Hepatic stellate cell (primary cell): ENCODE measurements around the gene CSNK2A3.
"Not testable (repeated sequence)": the region's sequence is repeated elsewhere in the genome, so short reads cannot be mapped to it uniquely, and the experiment has no call there.

Experiments
- DNase-seq: peaks from one replicate; pipeline ENCODE4 v3.0.0; 2011; ENCODE audit warnings: low spot score

The CSNK2A3 gene

DNA sequence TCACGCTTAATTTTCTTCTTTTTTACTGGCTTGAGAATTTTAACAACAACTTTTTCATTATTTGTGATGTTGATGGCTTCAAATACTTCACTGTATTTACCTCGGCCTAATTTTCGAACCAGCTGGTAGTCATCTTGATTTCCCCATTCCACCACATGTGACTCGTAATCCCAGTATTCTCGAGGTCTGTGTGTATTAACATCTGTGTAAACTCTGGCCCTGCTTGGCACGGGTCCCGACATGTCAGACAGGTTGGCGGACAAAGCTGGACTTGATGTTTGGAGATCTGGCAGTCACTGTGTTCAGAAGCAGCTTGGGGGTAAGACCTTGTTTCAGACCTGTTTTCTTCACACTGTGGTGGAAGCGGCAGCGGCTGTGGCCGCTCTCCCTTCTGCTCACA lies at the start of gene CSNK2A3:
TSS of gene CSNK2A3 (minus strand) at position 373 of the 400 bp plus-strand sequence. CDS start at position 242, 131 bp downstream.
- not testable (repeated sequence) for DNase-seq

DNA sequence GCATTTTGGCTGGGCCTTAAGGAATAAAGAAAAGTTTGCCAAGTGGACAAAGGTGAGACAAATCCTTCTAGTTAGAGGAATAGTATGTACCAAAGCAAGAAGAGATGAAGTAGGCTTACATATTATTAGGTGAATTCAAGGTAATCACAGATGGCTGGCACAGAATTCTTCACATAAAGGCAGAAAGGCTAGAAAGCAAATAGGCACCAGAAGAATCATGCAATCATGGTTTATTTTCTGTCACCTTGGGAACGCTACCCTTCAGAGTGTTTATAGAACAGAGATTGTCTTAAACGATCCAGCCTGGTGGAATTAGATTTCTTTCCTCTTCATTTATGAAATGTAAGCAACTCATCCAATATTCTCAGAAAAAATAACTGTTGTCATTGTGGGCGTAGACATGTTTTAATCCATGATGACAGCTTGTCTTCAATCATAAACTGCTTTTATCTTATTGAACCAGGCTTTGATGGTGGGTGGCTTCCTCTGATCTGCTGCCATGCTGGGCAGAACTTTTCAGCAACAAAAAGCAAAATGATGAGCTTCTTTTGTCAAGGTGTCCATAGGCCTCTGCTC lies 49.0 kb upstream of the CSNK2A3 start:
- DNase-seq: no peak

DNA sequence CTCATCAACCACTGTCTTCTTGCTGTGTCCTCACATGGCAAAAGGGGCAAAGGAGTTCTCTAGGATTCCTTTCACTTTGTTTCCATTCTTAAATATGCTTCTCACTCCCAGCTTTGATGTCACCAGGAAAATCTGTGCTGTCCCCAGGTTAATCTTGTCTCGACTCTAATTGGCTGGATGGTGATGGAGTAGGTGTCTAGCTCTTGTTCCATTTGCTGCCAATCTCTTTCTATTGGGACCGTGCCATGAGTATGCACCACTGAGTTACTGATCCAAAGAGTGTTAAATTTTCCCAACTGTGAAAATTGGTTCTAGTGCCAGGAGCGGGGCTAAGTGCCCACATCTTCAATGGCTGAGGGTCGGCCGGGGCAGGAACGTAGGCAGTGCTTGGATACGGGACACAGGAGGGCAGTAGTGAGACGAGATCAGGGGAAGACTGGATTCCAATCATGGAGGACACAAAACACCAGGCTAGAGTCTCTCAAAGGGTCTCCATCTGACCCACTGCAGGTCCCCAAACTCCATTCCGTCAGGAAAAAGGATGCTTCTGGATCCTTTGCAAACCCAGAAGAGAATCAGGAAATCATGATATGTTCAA lies 47.7 kb upstream of the CSNK2A3 start:
- DNase-seq: no peak

DNA sequence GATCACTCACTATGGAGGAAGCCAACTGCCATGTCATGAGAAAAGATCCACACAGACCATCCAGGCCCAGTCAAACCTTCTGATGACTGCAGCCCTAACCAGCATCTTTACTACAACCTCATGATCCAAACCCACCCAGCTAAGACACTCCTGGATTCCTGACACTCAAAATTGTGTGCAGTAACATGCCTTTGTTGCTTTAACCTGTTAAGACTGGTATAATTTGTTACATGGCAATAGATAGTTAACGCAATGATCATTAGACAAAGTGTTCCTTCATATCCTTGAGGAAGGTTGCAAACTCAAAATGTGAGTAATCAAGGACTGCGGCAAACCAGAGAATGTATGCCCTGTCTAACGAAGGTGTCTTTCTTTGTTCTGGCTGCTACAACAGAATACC lies 47.1 kb upstream of the CSNK2A3 start:
- DNase-seq: no peak

DNA sequence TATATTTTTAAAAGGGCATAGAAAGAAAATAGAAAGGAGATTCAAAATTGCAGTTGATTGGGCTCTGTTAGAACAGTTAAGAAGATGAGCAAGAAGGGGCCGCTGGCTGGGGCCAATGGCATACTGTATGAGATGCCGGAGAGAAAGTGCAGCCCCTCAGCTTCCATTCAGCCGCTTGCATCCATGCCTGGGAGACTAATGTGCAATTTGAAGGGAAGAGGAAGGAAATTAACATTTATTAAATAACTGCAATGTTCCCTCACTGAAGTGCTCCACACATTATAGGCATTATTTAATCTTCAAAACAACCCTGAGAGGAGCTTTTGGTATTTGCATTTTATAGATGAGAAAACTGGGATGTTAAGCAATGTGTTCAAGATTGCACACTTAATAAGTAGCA lies 44.7 kb upstream of the CSNK2A3 start:
- DNase-seq: no peak

DNA sequence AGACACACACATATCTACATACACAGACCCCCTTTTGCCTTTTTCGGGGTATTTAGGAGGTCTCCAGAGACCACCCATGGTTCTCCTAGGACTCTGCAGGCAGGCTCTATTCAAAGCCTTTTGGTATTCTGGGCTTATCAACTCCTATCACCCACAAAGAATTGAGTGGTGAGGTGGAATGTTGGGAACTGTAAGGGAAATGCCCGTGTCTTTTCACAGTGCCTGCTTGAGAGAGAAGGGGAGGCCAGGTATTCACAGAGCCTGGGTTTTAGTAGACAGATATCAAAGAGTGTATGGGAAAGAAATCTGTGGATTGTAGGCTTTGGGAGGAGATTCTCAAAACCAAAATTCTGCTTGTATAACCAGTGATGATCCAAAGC lies 44.0 kb upstream of the CSNK2A3 start:
- no peak for DNase-seq

DNA sequence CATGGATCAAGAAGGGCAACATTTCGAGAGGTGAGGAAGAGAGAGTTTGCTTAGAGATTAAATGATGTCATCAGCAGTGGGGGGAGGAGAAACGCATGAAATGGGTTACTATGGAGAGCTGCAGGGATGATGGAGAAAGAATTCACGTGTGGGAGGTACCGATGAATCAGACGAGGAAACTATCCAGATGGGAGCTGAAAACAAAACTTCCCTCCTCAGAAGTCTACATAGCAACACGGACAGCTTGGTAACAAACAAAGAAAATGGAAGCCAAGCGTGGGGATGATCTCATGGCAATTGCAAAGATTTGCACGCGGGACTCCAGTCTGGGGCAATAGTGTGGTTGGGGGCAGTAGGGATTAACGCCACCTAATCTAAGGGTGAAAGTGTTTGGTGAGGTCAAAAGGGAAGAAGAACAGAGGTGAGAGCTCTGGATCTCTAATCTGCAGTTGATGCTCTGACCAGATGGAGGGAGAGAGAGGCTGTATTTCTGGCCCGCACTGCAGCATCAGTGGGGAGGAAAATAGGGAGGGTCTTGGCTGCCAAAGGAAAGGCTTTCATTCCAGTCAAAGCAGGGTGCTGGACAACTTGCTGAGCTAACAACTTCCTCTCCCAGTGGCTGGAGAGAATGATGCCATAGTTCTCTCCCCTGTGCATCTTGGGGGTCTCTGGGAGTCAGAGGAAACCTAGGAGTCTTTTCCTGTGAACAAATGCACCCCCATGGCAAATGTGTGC lies 43.4 kb upstream of the CSNK2A3 start:
- peak; percentile 17 for DNase-seq

DNA sequence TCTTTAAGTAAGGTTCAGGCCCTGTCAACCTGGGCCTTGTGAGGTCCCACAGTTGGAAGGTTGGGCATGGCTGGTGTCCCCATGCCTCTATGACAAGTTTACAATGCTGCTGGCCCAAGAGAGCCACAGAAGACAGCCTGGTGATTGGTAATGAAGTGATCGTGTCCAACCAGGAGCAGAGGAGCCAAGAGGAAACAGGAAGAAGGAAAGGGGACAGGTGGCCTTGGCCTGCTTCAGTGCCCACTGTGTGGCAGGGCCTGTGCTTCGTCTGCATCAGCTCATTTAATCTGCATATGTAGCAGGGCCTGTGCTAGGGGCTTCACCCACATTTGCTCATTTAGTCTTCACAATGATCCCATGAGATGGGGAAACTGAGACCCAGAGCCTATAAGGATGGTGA lies 42.1 kb upstream of the CSNK2A3 start:
- no peak for DNase-seq

DNA sequence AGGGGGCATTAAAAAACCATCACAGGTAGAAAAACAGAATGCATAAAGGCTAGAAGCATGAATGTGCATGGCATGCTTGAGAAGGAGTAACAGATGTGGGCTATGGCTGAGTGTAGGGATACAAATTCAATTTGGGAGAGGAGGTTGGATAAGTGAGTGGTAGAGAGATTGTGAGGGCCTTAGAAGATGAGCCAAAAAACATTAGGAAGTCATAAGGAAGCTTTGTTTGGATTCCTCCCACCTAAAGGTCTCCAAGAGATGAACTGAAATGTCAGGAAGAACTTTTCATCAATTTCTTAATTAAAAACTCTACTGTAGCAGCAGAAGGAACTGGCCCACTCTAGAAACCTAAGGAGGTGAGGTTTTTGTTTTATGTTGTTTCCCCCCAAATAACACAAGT lies 41.2 kb upstream of the CSNK2A3 start:
- DNase-seq: no peak

DNA sequence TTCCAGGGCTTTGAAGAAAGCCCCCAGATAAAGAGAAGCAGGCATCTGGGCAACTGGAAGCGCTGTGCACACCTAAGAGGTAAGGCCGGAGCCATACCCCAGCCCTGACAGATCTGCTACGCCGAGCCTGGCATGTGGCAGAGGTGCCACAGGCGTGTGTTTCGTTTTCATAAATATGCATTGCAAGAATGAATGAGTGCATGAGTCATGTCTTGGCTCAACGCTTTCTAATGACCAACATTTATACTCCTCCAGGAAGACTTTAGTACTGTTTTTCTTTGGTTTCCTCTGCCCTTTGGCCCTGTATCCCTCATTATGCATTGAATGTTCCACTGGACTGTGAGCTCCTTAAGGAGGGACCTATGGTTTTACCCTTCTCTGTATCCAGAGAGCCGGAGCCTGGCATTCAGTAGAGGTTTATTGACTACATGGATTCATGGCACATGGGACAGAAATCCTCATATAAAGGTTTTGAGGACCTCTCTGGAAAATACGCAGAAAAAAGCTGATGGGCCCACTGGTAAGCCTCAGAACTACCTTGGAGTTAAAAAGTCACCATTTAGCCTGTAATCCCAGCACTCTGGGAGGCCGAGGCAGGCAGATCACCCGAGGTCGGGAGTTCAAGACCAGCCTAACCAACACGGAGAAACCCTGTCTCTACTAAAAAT lies 38.9 kb upstream of the CSNK2A3 start:
- peak; percentile 29 for DNase-seq

DNA sequence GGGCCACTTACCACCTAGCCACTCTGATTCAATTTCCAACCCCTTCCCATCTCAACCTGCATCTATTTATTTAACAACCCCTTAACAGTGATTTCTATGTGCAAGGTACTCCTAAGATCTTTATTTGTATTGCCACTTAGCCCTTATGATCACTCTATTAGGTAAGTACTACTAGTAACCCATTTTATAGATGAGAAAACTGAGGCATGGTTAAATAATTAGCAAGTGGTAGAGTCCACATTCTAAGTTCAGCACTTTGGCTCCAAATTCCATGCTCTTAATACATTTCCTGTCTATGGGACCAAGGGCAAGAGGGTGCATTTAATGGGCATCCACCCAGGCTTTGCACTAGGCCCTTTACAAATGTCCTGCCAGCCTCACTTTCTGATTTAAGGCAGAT lies 38.1 kb upstream of the CSNK2A3 start:
- no peak for DNase-seq

DNA sequence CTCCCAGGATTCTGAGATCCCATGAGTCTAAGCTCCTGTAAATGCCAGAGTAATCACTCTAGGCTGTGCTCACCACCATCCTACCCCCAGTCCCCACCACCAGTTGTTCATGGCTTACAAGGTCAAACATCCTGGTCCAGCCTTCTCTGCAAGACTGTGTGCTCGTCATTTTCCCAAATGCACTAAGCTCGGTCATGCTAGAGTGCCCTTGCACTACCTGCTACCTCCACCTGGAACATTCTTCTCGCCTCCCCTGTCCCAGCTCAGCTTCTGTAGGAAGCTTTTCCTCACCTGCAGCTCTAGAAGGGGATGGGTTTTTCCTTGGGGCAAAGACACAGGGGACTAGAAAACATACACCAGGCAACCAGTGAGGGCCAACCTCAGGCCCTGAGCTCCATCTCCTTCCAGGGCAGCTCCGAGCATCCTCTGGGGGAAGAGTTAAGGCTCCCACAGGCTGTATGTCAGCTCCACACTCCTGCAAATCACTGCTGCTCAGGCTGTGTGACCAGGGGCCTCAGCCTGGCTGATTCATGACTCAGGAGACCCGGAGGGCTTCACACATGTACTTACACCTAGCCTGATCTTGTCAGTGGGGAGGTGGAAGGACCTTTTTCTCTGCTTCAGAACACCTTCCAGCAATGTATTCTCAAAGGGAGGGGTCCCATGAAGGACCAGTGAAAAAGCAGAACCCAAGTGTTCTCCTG lies 37.2 kb upstream of the CSNK2A3 start:
- no peak for DNase-seq

DNA sequence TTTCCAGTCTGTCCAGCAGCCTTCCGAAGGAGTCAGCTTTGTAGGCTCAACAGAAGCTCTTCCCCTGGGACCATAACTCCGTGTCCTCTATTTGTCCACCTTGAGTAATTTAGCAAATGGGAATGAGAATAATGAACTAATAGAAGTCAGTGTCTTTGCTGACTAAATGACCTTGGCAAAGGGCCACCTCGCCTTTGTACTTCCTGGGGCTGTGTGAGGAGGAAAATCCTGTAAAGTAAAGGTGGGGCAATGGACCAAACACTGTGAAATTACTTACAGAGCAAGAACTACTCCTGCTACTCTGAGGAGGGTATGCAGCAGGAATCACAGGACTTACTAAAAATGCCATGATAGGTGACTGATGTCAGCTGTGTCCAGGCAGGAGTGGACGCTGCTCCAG lies 36.2 kb upstream of the CSNK2A3 start:
- no peak for DNase-seq

DNA sequence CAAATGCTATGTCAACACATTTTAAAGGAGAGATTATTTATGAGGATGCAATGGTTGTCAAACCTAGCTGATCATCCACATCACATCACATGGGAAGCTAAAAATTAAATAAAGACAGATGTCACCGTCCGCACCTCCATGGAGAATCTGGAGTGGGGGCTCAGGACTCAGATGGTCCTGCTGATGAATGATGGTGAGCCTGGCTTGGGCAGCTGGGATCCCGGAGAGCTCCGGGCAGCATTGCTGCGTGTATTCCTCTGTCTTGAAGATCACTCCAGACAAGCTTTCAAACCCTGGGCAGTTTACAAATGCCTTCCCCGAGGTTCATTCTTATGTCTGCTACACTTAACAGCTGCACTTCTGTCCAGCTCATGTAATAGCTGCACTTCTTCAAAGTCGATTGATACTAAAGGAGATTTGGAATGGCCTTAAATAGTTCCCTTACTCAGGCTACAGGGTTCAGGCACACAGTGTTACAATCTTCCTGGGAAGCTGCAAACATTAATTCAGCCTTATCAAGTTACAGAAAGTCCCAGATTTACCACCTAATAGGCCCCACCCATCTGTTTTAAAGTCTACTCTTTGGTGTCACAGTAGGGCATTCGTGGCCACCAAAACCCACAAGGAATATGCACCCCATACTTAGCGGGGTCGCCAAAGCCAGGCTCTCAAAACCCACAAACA lies 34.7 kb upstream of the CSNK2A3 start:
- DNase-seq: no peak

DNA sequence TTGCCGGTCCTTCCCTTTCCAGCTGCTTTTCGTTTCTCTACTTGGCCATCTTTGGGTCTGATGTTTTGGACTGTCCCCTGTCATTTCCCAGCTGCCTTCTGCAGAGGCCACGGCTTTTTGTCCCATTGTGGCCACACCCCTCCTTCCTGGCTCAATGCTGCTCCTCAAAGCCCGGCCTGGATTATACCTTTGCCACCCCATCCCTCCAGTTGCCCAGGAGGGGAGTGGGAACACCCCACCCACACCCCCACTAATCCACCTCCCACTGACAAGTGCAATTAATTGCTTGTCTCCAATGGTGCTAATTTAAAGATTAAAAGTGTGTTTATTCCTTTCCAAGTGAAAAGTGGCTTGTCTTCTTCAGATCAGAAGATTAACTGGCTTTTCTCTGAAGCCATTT lies 34.2 kb upstream of the CSNK2A3 start:
- DNase-seq: no peak

DNA sequence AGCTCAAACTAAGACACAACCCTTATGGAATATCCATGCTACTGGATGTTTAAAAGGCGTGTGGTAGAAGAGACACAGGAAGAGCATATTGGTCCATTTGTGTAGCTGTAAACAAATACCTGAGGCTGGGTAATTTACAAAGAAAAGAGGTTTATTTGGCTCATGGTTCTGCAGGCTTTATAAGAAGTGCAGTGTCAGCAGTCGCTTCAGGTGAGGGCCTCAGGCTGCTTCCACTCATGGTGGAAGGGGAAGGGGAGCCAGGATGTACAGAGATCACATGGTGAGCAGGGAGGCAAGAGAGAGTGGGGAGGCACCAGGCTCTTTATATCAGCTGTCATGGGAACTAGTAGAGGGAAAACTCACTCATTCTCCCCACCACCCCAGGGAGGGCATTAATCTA lies 31.8 kb upstream of the CSNK2A3 start:
- no peak for DNase-seq

DNA sequence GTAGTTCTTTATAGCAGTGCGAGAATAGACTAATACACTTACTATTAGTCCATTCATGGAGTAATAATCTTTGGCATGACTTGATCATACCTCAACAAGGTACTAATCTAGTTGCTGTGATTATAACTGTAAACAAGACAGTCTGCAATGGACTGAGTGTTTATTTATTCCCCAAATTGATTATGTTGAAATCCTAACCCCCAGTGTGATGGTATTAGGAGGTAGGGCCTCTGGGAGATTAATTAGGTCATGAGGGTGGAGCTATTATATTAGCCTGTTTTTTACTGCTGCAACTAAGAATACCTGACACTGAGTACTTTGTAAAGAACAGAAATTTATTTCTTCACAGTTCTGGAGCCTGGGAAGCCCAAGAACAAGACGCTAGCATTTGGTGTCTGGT lies 30.9 kb upstream of the CSNK2A3 start:
- DNase-seq: no peak

DNA sequence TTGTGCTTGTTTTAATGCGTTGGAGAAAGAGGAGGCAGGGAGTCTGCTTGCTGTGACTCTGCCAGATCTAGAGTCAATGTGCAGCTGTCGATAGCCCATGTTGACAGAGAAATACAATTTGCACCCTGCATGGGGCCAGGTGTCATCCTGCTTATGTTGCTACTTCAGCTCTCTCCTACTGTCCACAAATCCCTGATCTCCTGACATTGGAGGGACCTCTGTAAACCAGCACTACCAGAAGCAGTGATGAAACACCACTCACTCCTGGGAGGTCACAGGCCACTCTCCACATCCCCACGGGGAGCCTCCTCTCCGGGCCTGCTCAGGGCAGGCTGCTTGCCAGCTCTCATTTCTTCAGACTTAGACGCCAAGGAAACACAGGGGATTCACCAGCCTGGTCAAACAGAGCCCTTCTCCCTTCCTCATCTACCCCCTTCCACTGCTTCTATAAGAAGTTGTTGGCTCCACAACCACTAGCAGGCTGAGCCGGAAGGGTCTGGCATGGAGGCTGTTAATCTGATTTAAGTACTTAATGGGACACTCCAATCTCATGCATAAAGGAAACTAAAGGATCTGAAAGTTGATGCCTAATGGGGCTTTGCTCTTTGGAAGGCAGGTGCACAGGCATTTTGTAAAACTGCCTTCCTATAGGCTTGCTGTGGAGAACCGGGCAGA lies 29.9 kb upstream of the CSNK2A3 start:
- DNase-seq: no peak

DNA sequence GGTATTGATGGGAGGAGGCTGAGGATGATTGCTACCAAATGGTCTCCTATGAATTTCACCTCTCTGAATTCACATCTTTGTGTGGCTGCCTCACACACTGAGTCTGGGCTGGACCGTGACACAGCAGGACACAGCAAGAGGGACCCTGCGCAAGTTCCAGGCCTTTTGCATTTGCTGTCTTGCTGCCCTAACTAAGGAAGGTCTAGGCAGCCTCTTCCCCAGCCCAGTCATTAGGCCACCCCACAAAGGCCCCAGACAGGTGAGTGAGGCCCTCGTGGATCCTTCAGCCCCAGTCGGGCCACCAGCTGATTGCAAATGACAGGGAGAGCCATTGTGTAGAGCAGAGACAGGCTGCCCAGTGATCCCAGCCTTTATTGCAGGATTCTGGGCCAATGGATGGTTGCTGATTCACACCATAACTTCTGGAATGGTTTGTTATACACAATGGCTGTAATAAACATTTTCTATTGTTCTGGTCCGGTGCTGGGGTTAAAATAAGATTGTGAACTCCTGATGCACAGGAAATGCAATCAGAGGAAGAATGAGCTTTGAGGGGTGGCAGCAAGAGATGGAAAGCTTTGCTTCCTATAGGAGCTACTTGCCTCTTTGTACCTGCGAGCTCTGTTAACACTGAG lies 28.5 kb upstream of the CSNK2A3 start:
- DNase-seq: no peak

DNA sequence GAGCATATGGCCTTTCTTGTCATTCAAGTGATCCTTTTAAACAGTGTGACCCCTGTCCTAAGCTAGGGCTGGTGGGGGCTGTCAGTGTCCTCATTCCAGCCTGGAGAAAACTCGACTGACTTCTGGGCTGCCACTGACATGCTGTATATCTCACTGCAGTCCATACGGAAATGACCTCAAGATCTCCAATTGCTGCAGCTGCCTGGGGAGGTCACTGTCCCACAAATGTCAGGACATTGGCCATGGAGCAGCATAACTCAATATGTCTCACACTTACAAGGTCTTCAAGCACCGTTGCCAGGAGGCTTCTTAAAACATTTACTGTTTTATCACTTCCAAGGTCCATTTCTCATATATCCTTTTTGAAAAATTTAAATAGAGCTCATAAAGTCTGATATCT lies 27.8 kb upstream of the CSNK2A3 start:
- DNase-seq: no peak

DNA sequence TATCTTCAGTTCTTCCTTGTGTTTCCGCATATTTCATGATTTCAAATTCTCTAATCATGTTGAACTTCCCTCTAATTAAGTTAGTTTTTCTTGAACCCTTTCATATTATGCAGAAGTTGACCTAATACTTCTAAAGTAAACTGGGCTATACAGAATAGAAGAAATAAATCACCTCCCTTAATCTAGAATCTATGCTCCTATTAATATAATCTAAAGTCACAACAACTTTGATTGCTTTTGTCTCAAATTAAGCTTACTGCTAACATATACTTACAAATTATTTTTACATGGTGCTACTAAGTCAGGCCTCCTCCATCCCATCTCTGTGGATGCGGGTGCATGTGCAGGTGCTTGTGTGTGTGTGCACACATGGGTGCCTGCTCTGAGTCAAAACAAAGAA lies 27.3 kb upstream of the CSNK2A3 start:
- no peak for DNase-seq
